Measurements from ENCODE around the gene TRIO.

Gene TRIO

DNA sequence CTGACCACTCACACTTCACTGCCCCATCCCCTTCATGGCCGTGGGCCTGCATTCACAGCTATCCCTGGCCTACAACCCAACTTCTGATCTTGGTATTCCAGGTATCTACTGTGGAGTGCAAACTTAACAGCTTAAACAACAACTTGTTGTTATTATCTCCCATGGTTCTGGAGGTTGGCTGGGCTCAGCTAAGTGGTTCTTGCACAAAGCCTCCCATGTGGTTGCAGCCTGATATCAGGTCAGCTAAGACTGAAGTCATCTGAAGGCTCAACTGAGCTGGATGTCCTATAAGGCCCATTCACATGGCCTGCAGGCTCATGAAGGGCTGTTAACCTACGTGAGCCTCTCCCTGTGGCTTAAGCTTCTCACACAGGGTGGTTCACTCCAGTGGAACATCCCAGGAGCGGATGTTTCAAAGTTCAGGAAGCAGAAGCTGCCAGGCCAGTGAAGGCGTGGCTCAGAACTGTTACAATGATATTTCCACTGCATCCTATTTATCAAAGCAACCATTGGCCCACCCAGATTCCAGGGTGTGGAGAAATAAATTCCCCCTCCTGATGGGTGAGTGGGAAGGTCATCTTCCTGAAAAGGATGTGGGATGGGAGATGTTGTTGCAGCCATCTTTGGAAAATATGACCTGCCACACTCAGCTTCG is 30.0 kb upstream of the TRIO start:
- no peak overlapping the region for H3K4me3 ChIP-seq (ENCODE audit: low read length)
- TF ChIP-seq, protein P1, sequence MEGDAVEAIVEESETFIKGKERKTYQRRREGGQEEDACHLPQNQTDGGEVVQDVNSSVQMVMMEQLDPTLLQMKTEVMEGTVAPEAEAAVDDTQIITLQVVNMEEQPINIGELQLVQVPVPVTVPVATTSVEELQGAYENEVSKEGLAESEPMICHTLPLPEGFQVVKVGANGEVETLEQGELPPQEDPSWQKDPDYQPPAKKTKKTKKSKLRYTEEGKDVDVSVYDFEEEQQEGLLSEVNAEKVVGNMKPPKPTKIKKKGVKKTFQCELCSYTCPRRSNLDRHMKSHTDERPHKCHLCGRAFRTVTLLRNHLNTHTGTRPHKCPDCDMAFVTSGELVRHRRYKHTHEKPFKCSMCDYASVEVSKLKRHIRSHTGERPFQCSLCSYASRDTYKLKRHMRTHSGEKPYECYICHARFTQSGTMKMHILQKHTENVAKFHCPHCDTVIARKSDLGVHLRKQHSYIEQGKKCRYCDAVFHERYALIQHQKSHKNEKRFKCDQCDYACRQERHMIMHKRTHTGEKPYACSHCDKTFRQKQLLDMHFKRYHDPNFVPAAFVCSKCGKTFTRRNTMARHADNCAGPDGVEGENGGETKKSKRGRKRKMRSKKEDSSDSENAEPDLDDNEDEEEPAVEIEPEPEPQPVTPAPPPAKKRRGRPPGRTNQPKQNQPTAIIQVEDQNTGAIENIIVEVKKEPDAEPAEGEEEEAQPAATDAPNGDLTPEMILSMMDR (conservative IDR thresholded peaks at IDR 0.05; ENCODE audit: low read length), result no peak

DNA sequence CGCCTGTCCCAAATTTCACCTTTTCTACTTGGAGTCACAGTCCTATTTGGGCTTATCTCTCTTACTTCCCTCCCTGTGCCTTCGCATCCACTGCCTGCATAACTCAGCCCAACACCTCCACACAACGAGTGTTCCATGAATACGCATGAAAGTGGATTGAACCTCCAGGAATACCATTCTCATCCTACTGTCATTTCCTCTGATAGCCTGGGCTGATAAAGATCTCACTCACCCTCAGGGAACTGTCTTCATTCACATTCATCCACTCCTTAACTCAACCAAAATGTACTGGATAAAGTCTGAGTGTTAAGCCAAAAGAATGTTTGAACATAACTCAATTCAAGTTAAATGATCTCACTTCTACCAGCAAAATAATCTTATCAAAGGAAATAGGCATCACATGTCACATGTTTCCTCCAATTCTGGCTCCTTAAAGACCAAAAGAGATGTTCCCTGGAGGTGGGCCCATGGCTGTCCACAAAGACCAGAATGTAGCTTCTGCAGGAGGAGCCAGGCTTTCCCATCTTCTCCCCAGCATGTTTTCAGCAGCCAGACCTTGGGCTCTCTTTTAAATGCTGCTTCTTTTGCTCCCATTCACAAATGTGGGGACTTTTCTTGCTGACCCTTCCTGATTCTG is 28.4 kb upstream of the TRIO start:
- TF ChIP-seq, protein P1 (conservative IDR thresholded peaks at IDR 0.05; ENCODE audit: low read length), result no peak
- H3K4me3 ChIP-seq (ENCODE audit: low read length), result no peak overlapping the region
- no peak for DNase-seq (ENCODE audit: low read depth)

More for the DNA sequence above, 30.0 kb upstream of the TRIO start:
- no peak for DNase-seq (ENCODE audit: low read depth)

DNA sequence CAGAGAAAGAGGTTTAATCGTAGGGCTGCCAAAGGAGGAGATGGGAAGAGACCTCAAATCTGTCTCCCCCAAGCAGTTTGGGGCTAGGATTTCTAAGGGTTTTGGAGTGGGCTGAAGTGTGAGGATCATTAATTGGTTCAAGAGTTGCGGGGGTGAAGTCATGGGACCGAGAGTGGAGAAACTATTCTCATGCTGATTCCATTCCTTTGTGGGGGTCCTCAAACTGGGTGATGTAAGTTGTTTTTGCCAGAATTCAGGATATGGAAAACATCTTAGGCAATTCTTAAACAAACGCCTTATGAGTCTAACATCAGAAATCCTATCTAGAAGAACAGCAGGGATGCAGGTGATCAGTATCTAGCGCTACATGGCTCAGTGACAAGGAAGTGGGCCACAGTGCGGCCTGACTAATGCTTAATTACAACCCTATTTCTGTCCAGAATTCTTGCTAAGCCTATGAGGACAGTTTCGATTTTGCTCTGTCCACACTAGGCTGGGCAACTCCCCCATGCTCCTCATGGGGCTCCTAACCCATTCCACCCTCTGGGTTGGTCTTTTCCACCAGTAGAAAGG is 27.7 kb upstream of the TRIO start:
- DNase-seq (ENCODE audit: low read depth), result no peak
- H3K4me3 ChIP-seq (ENCODE audit: low read length), result no peak overlapping the region
- TF ChIP-seq, protein P1 (conservative IDR thresholded peaks at IDR 0.05; ENCODE audit: low read length), result no peak

DNA sequence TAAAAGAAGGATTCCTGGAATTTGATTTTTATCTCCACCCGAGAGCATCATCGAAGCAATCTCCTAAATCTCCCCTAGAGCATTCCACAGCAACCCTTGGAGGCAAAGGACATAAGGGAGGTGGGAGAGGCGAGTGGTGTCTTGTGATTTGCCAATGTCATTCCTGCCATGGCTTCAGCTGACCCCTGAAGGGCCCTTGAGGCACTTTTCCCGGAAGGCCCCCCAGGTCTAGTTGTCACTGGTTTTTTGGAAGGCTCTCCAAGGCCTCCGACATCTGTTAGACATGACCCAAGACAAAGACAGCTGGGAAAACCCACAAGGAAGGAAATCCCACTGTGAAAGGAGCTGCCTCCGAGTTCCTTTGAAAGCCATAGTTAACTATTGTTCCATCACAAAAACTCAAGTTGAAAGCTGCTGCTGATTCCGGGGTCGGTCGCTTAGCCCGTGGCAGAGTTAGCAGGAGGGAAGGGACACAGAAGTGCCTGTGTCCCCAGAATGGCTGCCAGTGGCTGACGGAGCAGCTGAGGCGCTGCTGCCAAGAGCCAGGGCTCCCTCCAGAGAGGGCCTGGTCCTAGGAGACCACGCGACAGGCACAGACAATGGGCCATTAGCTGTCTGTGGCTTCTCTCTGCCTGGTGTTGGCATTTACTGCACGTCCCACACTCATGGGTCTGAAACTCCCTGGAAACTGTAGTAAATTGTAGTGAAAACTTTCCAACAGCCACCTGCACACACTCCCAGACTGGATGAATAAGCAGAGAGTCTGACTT is 24.4 kb upstream of the TRIO start:
- H3K4me3 ChIP-seq (ENCODE audit: low read length), result no peak overlapping the region
- no peak for DNase-seq (ENCODE audit: low read depth)
- TF ChIP-seq, protein P1 (conservative IDR thresholded peaks at IDR 0.05; ENCODE audit: low read length), result no peak

DNA sequence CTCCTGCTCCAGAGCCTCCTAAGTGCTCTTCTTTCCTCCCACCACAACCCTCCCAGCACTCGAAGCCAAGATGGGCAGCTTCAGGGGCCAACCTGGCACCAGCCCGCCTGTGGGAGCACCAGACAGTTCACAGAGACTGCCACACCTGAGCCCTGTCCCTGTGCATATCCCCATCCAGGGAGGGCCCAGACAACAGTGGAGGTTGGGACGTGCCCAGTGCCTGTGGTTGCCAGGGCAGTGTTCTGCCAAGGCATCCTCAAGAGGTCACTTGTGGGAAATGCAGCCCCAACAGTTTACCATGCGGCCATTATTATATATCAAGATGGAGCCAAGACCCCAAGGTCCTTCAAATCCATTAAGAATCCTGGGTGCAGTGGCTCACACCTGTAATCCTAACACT is 23.0 kb upstream of the TRIO start:
- DNase-seq (ENCODE audit: low read depth), result no peak
- no peak overlapping the region for H3K4me3 ChIP-seq (ENCODE audit: low read length)
- TF ChIP-seq, protein P1 (conservative IDR thresholded peaks at IDR 0.05; ENCODE audit: low read length), result no peak

DNA sequence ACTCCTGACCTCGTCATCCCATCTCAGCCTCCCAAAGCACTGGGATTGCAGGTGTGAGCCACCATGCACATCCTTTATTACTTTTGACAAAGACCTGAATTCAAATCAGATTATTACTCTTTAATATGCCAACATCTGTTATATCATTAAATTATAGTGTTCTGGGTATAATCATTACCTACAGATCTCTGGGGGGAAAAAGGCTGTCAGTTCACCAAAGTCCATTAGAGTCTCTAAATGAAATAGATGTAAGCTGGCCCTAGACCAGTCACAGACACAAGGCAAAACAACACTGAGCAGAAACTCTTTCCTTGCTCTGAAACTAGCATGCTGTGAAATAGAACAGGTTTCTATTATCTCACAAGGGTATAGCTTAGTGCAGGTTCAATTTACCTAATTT is 21.6 kb upstream of the TRIO start:
- TF ChIP-seq, protein P1 (conservative IDR thresholded peaks at IDR 0.05; ENCODE audit: low read length), result no peak
- no peak for DNase-seq (ENCODE audit: low read depth)
- H3K4me3 ChIP-seq (ENCODE audit: low read length), result no peak overlapping the region
